Fibroblast of the aortic adventitia (primary cell): Measurements from ENCODE around the gene GNAO1. TPM values are rescaled to one million over a fixed set of nuclear protein-coding genes. Genes with fewer than 3 reads are reported as not detected.

Experiments used
- DNase-seq: peaks from one replicate; pipeline ENCODE4 v3.0.0-alpha.2; 2010; ENCODE audit warnings: low read depth
- H3K4me3 ChIP-seq: 2 replicates; pipeline ENCODE4 v1.5.1; 2011; ENCODE audit warnings: low read depth, mild to moderate bottlenecking, control low read depth, low read length, moderate library complexity
- total RNA-seq: library from RNA; depleted of rRNA; stranded (reverse); fragments of >200 nt; gene quantifications from 2 replicates; pipeline ENCODE4 v1.2.3, GENCODE V29; 2012; ENCODE audit warnings: low replicate concordance
- TF ChIP-seq, protein P1 (sequence below): IDR thresholded peaks from 2 replicates; pipeline ENCODE4 v1.5.1; 2011; ENCODE audit warnings: mild to moderate bottlenecking, low read length, control low read depth, inconsistent platforms; ENCODE audit not compliant: insufficient read depth

The GNAO1 gene
- total RNA-seq, 1 donor = 0.09 TPM

DNA sequence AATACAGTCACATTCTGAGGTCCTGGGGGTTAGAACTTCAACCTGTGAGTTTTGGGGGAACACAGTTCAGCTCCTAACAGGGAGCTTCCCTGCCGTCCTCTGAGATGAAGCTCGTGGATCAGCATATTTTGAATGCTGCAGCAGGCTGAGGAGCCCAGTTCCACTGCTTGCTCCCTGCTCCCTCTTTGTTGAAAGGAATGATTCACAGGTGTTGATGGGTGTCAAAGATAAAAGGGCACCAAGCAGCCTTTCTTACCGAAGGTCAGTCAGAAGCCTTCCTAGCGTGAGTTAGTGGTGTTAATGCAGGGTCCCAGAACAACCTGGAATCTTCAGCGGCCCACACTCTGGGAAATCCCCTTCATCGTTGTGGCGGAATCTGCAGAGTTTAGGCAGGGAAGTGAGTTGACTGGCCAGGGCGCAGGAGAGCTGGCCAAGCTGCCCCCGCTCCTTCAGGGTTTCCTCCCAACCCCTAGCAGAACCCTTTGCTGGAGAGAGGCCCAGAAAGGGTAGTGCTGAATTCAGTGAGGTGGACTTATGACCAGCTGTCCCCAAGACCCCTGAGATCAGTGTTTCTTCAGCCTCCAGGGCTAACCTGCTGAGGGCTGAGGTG, 114.8 kb downstream of the GNAO1 start:
- DNase-seq = no peak
- H3K4me3 ChIP-seq = no peak overlapping the region
- TF ChIP-seq, protein P1, sequence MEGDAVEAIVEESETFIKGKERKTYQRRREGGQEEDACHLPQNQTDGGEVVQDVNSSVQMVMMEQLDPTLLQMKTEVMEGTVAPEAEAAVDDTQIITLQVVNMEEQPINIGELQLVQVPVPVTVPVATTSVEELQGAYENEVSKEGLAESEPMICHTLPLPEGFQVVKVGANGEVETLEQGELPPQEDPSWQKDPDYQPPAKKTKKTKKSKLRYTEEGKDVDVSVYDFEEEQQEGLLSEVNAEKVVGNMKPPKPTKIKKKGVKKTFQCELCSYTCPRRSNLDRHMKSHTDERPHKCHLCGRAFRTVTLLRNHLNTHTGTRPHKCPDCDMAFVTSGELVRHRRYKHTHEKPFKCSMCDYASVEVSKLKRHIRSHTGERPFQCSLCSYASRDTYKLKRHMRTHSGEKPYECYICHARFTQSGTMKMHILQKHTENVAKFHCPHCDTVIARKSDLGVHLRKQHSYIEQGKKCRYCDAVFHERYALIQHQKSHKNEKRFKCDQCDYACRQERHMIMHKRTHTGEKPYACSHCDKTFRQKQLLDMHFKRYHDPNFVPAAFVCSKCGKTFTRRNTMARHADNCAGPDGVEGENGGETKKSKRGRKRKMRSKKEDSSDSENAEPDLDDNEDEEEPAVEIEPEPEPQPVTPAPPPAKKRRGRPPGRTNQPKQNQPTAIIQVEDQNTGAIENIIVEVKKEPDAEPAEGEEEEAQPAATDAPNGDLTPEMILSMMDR = no peak

DNA sequence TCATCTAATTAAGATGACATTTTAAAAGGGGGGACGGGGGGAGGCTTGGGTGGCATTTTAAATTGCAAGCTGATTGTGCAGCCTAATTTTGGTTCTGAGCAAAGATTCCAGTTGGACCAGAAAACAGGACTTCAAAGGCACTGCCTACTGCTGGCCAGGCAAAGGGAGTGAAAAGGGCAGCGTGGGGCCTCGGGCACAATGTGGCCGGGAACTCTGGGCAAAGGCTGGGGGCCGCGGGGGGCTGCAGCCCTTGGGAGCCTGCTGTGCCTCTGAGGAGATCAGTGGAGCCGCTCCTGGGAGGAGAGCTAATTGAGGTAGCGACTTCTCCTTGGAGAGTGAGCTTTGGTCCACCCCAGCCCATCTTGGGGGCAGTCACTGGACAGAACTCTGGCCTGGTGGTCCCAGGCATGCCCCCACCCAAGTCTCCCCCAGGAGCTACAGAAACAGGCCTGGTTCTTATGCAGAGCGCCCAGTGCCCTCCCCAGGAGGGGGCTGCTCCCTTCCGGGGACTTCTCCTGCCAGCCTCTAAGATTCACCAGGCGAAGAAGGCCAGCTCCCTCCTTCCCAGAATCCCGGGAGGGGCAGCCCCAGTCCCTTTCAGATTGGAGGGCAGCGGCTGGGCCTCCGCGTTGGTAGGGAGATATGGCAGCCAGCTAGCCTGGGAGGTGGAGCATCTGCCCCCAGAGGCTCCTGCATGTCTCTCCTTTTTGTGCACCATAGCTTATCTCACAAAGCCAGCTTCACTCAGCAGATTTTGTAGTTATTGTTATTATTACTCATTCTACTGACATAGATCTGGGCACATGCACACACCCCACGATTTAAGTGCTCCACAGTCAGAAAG, 115.6 kb downstream of the GNAO1 start:
- TF ChIP-seq, protein P1 = no peak
- no peak overlapping the region for H3K4me3 ChIP-seq

DNA sequence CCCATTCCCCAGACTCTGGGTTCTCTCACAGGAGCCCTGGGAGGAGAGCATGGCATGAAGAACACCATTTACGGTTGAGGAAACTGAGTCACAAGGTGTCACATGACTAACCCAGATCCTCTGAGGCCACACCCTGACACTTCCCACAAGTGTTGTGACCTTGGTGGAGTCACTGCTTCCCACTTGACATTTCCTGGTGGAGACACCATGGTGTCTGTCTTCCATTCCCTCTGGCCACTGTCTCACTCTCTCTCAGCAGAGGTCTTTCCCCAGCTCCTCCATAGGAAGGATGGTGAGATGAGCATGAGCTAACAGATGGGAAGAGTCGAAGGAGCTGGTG, 116.2 kb downstream of the GNAO1 start:
- DNase-seq = no peak
- H3K4me3 ChIP-seq = no peak overlapping the region
- TF ChIP-seq, protein P1 = no peak

More for the DNA sequence above, 115.6 kb downstream of the GNAO1 start:
- no peak for DNase-seq

DNA sequence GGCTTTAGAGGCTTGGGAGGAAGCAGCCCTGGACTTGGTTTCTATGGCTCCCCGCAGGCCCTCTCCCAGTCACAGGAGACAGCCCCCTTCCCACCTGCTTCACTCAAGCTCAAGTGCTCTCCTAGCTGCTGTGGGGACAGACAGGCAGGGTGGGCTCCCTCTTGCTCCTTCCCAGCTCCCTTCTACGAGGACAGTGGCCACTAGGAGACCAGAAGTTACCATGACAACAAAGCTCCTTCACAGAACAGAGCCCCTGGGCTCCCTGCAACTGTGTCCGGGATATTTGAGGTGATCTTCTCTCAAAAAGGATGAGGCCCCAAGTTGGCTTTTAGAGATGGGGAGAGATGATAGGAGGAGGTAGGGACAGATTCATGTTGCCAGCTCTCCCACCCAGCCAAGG, 117.7 kb downstream of the GNAO1 start:
- TF ChIP-seq, protein P1 = no peak
- H3K4me3 ChIP-seq = no peak overlapping the region
- no peak for DNase-seq

DNA sequence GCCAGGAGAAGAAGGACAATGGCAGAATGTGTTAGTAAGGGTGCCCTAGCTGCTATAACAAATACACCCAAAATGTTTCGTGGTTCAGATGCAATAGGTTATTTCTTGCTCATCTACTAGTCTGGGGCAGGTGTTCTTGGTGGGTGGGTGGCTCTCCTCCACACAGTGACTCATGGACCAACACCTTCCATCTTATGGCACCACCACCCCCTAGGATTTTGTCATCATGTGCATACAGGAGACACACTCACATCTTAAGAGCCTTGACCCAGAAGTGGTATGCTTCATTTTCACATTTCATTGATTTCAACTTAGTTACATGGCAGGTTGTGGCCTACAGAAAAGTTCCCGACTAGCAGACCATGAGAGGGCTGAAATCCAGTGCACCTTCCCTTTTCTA, 119.4 kb downstream of the GNAO1 start:
- no peak for DNase-seq
- H3K4me3 ChIP-seq = no peak overlapping the region
- TF ChIP-seq, protein P1 = no peak

DNA sequence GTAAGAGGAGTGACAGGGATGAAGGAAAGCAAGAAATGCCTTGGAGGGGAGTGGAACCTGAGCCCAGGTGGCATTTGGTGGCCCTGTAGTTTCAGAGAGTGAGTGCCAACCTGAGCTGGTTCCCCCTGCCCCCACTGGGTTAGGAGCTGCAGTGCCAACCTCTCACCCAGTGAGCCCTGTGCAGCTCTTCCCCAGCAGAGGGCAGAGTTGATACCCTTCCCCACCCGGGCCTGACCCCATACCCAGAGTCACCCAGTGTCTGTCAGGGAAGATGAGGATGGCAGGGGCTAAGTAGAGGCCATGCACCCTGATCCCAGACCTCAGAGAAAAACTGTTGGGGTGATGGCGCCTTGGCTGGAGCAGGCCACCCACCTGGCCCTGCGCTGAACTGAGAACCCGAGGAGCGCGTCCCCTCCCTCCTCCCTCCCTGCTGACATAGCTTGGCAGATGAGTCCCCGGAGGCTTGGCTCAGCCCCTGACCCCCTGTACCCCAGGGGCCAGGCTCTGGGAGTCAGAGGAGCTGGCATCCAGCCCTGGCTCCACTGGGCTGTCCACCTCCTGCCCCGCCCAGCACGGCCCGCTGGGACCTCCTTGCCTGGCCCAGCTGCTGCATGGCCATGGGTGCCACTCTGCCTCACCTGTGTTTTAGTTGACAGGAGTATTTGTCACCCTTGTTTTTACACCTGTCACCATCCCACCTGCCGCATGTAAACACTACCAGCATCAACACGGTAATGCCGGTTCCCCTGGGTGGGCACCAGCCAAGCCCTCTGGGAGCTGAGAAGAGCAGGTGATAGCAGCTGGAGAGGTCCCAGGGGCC, 120.1 kb downstream of the GNAO1 start:
- TF ChIP-seq, protein P1 = no peak
- no peak overlapping the region for H3K4me3 ChIP-seq
- no peak for DNase-seq
